HepG2 (cell line): ENCODE measurements around the gene CLDN7. TPM values are rescaled to one million over a fixed set of nuclear protein-coding genes. Genes with fewer than 3 reads are reported as not detected.

Source experiments
- ATF2 ChIP-seq: sonication (generic); formaldehyde crosslinking; IDR thresholded peaks from 2 replicates; pipeline ENCODE4 v1.4.0; 2020; ENCODE audit warnings: missing genetic modification reagents
- DNMT3B ChIP-seq: conservative IDR thresholded peaks from 2 replicates; pipeline ENCODE4 v1.6.1; 2016; ENCODE audit warnings: missing biosample characterization, control low read depth
- GABPA ChIP-seq, 2 experiments: IDR thresholded peaks; 2 replicates each; pipeline ENCODE4 v1.6.1; 2011 to 2016; ENCODE audit warnings: low read depth in 2 of 2, low read length in 1 of 2, missing biosample characterization in 1 of 2, missing genetic modification characterization in 1 of 2
- HCFC1 ChIP-seq: fragments of 150-350 bp; IDR thresholded peaks from 2 replicates; pipeline ENCODE4 v1.6.1; 2014; ENCODE audit warnings: low read depth, low read length
- HNRNPH1 ChIP-seq: fragments of 200-400 bp; formaldehyde crosslinking; optimal IDR thresholded peaks from 2 replicates; pipeline ENCODE3; 2017; ENCODE audit warnings: mild to moderate bottlenecking, low read depth, low read length
- KLF6 ChIP-seq: IDR thresholded peaks from 2 replicates; pipeline ENCODE4 v1.8.0; 2016; ENCODE audit warnings: missing biosample characterization, missing genetic modification reagents
- MLX ChIP-seq: IDR thresholded peaks from 2 replicates; pipeline ENCODE4 v1.6.1; 2016
- NFKB2 ChIP-seq: sonication (generic); formaldehyde crosslinking; IDR thresholded peaks from 2 replicates; pipeline ENCODE4 v1.4.0; 2020; ENCODE audit warnings: missing genetic modification reagents, borderline replicate concordance
- NR2F2 ChIP-seq: IDR thresholded peaks from 2 replicates; pipeline ENCODE4 v1.6.1; 2012; ENCODE audit warnings: low read depth, inconsistent platforms, borderline replicate concordance
- NRL ChIP-seq: sonication (generic); formaldehyde crosslinking; IDR thresholded peaks from 2 replicates; pipeline ENCODE4 v1.5.0; 2020; ENCODE audit warnings: missing genetic modification reagents, mild to moderate bottlenecking, moderate library complexity, borderline replicate concordance
- PAXIP1 ChIP-seq: sonication (generic); formaldehyde crosslinking; conservative IDR thresholded peaks from 2 replicates; pipeline ENCODE4 v1.4.0; 2020; ENCODE audit warnings: mild to moderate bottlenecking, missing genetic modification reagents, moderate library complexity
- PBX2 ChIP-seq: IDR thresholded peaks from 2 replicates; pipeline ENCODE4 v1.6.1; 2016; ENCODE audit warnings: control low read depth
- RORA ChIP-seq: sonication (generic); formaldehyde crosslinking; IDR thresholded peaks from 2 replicates; pipeline ENCODE4 v1.5.0; 2020; ENCODE audit warnings: mild to moderate bottlenecking, missing genetic modification reagents, moderate library complexity
- SAP130 ChIP-seq: IDR thresholded peaks from 2 replicates; pipeline ENCODE4 v1.6.1; 2016; ENCODE audit warnings: low read depth
- TCF7 ChIP-seq: sonication (generic); IDR thresholded peaks from 2 replicates; pipeline ENCODE4 v1.6.1; 2016; ENCODE audit warnings: antibody characterized with exemption, low read depth
- THAP11 ChIP-seq: IDR thresholded peaks from 2 replicates; pipeline ENCODE4 v1.6.1; 2016; ENCODE audit warnings: missing biosample characterization, missing genetic modification reagents
- ZGPAT ChIP-seq: IDR thresholded peaks from 2 replicates; pipeline ENCODE4 v1.6.1; 2016; ENCODE audit warnings: mild to moderate bottlenecking
- ZNF292 ChIP-seq: sonication (generic); formaldehyde crosslinking; IDR thresholded peaks from 2 replicates; pipeline ENCODE4 v1.8.1; 2022; ENCODE audit warnings: mild to moderate bottlenecking, low read depth, missing genetic modification reagents, borderline replicate concordance
- ZNF34 ChIP-seq: sonication (generic); formaldehyde crosslinking; IDR thresholded peaks from 2 replicates; pipeline ENCODE4 v1.4.0; 2020; ENCODE audit warnings: mild to moderate bottlenecking, missing genetic modification reagents, borderline replicate concordance
- ZNF562 ChIP-seq: sonication (generic); formaldehyde crosslinking; IDR thresholded peaks from 2 replicates; pipeline ENCODE4 v1.8.0; 2022; ENCODE audit warnings: missing genetic modification reagents, borderline replicate concordance
- ZNF816 ChIP-seq: sonication (generic); formaldehyde crosslinking; IDR thresholded peaks from 2 replicates; pipeline ENCODE4 v1.8.0; 2022; ENCODE audit warnings: missing genetic modification reagents, mild to moderate bottlenecking, borderline replicate concordance
- polyA plus RNA-seq, 8 experiments: library from polyadenylated mRNA; depleted of rRNA in 3 of 8; stranded (reverse) in 7 of 8; unstranded in 1 of 8; fragments of >200 nt; fragmentation: Illumina TruSeq in 4 of 8; extraction: Trizol in 4 of 8; gene quantifications; 2 replicates each; pipeline versions ENCODE4 v1.2.1 to v1.2.3, GENCODE V29; 2011 to 2016; ENCODE audit warnings: low read depth in 4 of 8, missing spikeins in 1 of 8, mixed read lengths in 1 of 8; ENCODE audit not compliant: insufficient read depth in 1 of 8
- total RNA-seq, 5 experiments: library from RNA; depleted of rRNA; stranded (reverse); fragments of >200 nt; fragmentation: Illumina TruSeq; extraction: Trizol; gene quantifications; 2 replicates each; pipeline ENCODE4 v1.2.3, GENCODE V29; 2016; ENCODE audit warnings: low read depth in 1 of 5

Gene CLDN7
- total and polyA plus RNA-seq, 2 of the 13 experiments (the other 11 are each of a cell fraction or from before 2014, with no cell fraction given) = not detected

GRCh38 chr17:7252176-7253043 lies 9.9 kb downstream of the CLDN7 start, which contains the start of gene ELP5 (continued):
- TF ChIP-seq PAXIP1 (CRISPR knock-in tag) = peak; percentile 63
- no peak for TF ChIP-seq ZNF816 (CRISPR knock-in tag)
- no peak for TF ChIP-seq RORA (CRISPR knock-in tag)
- TF ChIP-seq KLF6 (CRISPR knock-in tag) = peak; percentile 54
- TF ChIP-seq HNRNPH1 = peak; percentile 77
- TF ChIP-seq ZGPAT (CRISPR knock-in tag) = peak; percentile 96
- no peak for TF ChIP-seq DNMT3B (CRISPR knock-in tag)
- TF ChIP-seq MLX = no peak; the same call in 1 of the 2 replicates
- TF ChIP-seq SAP130 (CRISPR knock-in tag) = peak; percentile 96
- TF ChIP-seq ZNF292 (CRISPR knock-in tag) = no peak; the same call in 1 of the 2 replicates
- TF ChIP-seq NR2F2 = peak; percentile 74; the same call in 1 of the 2 replicates
- TF ChIP-seq TCF7 = no peak
- peak; percentile 89; the same call in 1 of the 2 replicates for TF ChIP-seq NRL (CRISPR knock-in tag)
- peak; percentile 74; the same call in 1 of the 2 replicates for TF ChIP-seq NFKB2 (CRISPR knock-in tag)
- peak; percentile 57; the same call in 1 of the 2 replicates for TF ChIP-seq ZNF34 (CRISPR knock-in tag)
- TF ChIP-seq GABPA (IDR thresholded peaks at IDR 0.05; ENCODE audit: low read depth, low read length) = peak; percentile 44
- TF ChIP-seq GABPA (CRISPR knock-in tag; IDR thresholded peaks at IDR 0.05; ENCODE audit: low read depth) = 0 out of 2 replicates have a peak, but pooled peaks have one; percentile 2
- peak; percentile 91 for TF ChIP-seq ATF2 (CRISPR knock-in tag)
- no peak for TF ChIP-seq ZNF562 (CRISPR knock-in tag)
- TF ChIP-seq THAP11 (CRISPR knock-in tag) = peak; percentile 84
- no peak for TF ChIP-seq PBX2 (CRISPR knock-in tag)
- peak; percentile 61 for TF ChIP-seq HCFC1
